HepG2 (cell line): ENCODE measurements around the gene DUSP5.

Source experiments
- FOXM1 ChIP-seq: sonication (generic); formaldehyde crosslinking; IDR thresholded peaks from 2 replicates; pipeline ENCODE4 v1.5.0; 2020; ENCODE audit warnings: missing genetic modification reagents
- NFYC ChIP-seq: IDR thresholded peaks from 2 replicates; pipeline ENCODE4 v1.6.1; 2016; ENCODE audit warnings: missing genetic modification reagents, missing compliant biosample characterization
- RFX5 ChIP-seq: IDR thresholded peaks from 2 replicates; pipeline ENCODE4 v1.6.1; 2011; ENCODE audit warnings: low read depth, low read length, improper control_type of control experiment
- ZNF546 ChIP-seq: sonication (generic); formaldehyde crosslinking; conservative IDR thresholded peaks from 2 replicates; pipeline ENCODE4 v1.8.1; 2023; ENCODE audit warnings: mild to moderate bottlenecking, missing genetic modification reagents
- ZNF589 ChIP-seq: sonication (generic); formaldehyde crosslinking; conservative IDR thresholded peaks from 2 replicates; pipeline ENCODE4 v1.8.0; 2022; ENCODE audit warnings: mild to moderate bottlenecking, moderate library complexity, missing genetic modification reagents

- TF ChIP-seq NFYC (no peak), ZNF589 (no peak), ZNF546 (CRISPR knock-in tag) (no peak), FOXM1 (CRISPR knock-in tag) (no peak), RFX5 (no peak)
These were observed 26.6 kb downstream of the DUSP5 start for GRCh38 chr10:110524179-110524858.
